NCI-H2171 treated with DMSO at 0.1 percent for 48 hours (cell line): ENCODE results near the gene PLAU.
"Not testable (repeated sequence)": the region's sequence is repeated elsewhere in the genome, so short reads cannot be mapped to it uniquely, and the experiment has no call there.

Source experiments
- DNase-seq: peaks from one replicate; lab custom pipeline; 2025; lab: John Stamatoyannopoulos, UW

Gene PLAU

GRCh38 chr10:73876971-73877370 is 34.0 kb upstream of the PLAU start:
- no peak for DNase-seq

GRCh38 chr10:73877533-73878160 is 33.3 kb upstream of the PLAU start:
- no peak for DNase-seq

- no peak for DNase-seq
Measured at GRCh38 chr10:73878365-73878764, 32.6 kb upstream of the PLAU start.

GRCh38 chr10:73879296-73880173 is 31.4 kb upstream of the PLAU start:
- peak; percentile 73 for DNase-seq

GRCh38 chr10:73881221-73881919 is 29.6 kb upstream of the PLAU start:
- no peak for DNase-seq

GRCh38 chr10:73884017-73884416 is 26.9 kb upstream of the PLAU start:
- no peak for DNase-seq

GRCh38 chr10:73886085-73886529 is 24.8 kb upstream of the PLAU start:
- peak; percentile 57 for DNase-seq

- no peak for DNase-seq
Measured at GRCh38 chr10:73886661-73887293, 24.2 kb upstream of the PLAU start.

- DNase-seq: peak; percentile 70
Measured at GRCh38 chr10:73887294-73888039, 23.5 kb upstream of the PLAU start.

- DNase-seq: no peak
Measured at GRCh38 chr10:73888514-73888913, 22.4 kb upstream of the PLAU start.

- DNase-seq: peak; percentile 72
Measured at GRCh38 chr10:73889014-73889413, 21.9 kb upstream of the PLAU start.

- not testable (repeated sequence) for DNase-seq
Measured at GRCh38 chr10:73889416-73889815, 21.5 kb upstream of the PLAU start.

GRCh38 chr10:73890261-73890660 is 20.7 kb upstream of the PLAU start:
- DNase-seq: no peak

GRCh38 chr10:73890830-73891229 is 20.1 kb upstream of the PLAU start:
- not testable (repeated sequence) for DNase-seq

- no peak for DNase-seq
Measured at GRCh38 chr10:73891540-73891939, 19.4 kb upstream of the PLAU start.

GRCh38 chr10:73892310-73893030 is 18.5 kb upstream of the PLAU start:
- DNase-seq: no peak

GRCh38 chr10:73893426-73893825 is 17.5 kb upstream of the PLAU start:
- DNase-seq: no peak

- DNase-seq: no peak
Measured at GRCh38 chr10:73894245-73894971, 16.5 kb upstream of the PLAU start.

GRCh38 chr10:73895381-73895780 is 15.6 kb upstream of the PLAU start:
- DNase-seq: not testable (repeated sequence)

- no peak for DNase-seq
Measured at GRCh38 chr10:73897693-73898092, 13.2 kb upstream of the PLAU start.
